Endodermal cell (in vitro differentiated cells): ENCODE measurements around the gene MGAT5B. TPM values are rescaled to one million over a fixed set of nuclear protein-coding genes. Genes with fewer than 3 reads are reported as not detected.

Experiments used
- DNase-seq: peaks from one replicate; pipeline ENCODE4 v3.0.0-alpha.2; 2017
- H3K27ac ChIP-seq: 2 replicates; pipeline ENCODE4 v1.5.1; 2013; ENCODE audit warnings: mild to moderate bottlenecking, low read depth, low read length, moderate library complexity
- H3K27me3 ChIP-seq: 2 replicates; pipeline ENCODE4 v1.6.1; 2013; ENCODE audit warnings: mild to moderate bottlenecking, low read length, moderate library complexity; ENCODE audit not compliant: insufficient read depth, control insufficient read depth, poor library complexity, severe bottlenecking
- H3K36me3 ChIP-seq: 2 replicates; pipeline ENCODE4 v1.7.0; 2013; ENCODE audit warnings: mild to moderate bottlenecking, low read length, moderate library complexity; ENCODE audit not compliant: control insufficient read depth, insufficient read depth
- H3K4me1 ChIP-seq: one replicate; pipeline ENCODE4 v1.7.0; 2013; ENCODE audit warnings: low read length; ENCODE audit not compliant: control insufficient read depth, insufficient read depth
- H3K4me3 ChIP-seq: 2 replicates; pipeline ENCODE4 v1.5.1; 2013; ENCODE audit warnings: mild to moderate bottlenecking, low read length, moderate library complexity
- H3K9ac ChIP-seq: 2 replicates; pipeline ENCODE4 v1.6.1; 2013; ENCODE audit warnings: mild to moderate bottlenecking, low read length, moderate library complexity; ENCODE audit not compliant: poor library complexity, severe bottlenecking; ENCODE audit errors: extremely low read depth
- H3K9me3 ChIP-seq: 2 replicates; pipeline ENCODE4 v1.6.1; 2013; ENCODE audit warnings: mild to moderate bottlenecking, low read length, moderate library complexity; ENCODE audit not compliant: control insufficient read depth
- H3K27ac Mint-ChIP-seq: 2 replicates; pipeline ENCODE4 v1.8.0; 2020; ENCODE audit warnings: mixed read lengths
- H3K27me3 Mint-ChIP-seq: 2 replicates; pipeline ENCODE4 v1.8.0; 2021; ENCODE audit warnings: mild to moderate bottlenecking, mixed read lengths; ENCODE audit not compliant: insufficient read depth
- H3K36me3 Mint-ChIP-seq: 2 replicates; pipeline ENCODE4 v1.8.0; 2020; ENCODE audit warnings: low read depth, mixed read lengths
- H3K4me1 Mint-ChIP-seq: 2 replicates; pipeline ENCODE4 v1.8.0; 2020; ENCODE audit warnings: mixed read lengths
- H3K4me3 Mint-ChIP-seq: 2 replicates; pipeline ENCODE4 v1.8.0; 2020; ENCODE audit warnings: mild to moderate bottlenecking, moderate library complexity, mixed read lengths
- H3K9me3 Mint-ChIP-seq: 2 replicates; pipeline ENCODE4 v1.8.0; 2020; ENCODE audit warnings: mild to moderate bottlenecking, mixed read lengths
- WGBS, 2 experiments: methylation state at CpG; one replicate each; pipeline versions ENCODE4 v1.1.5 to v1.1.7; 2013; ENCODE audit warnings: missing lambda C conversion rate in 2 of 2, mixed read lengths in 1 of 2; ENCODE audit not compliant: insufficient coverage in 1 of 2, insufficient read length in 1 of 2; 5-methylcytosine and 5-hydroxymethylcytosine counted together
- total RNA-seq, 2 donors: library from RNA; stranded (reverse); fragmentation: NEBNext Ultra II Directional in 1 of 2; extraction: Animal tissue kit (Norgen Biotek cat#: 25700) in 1 of 2; gene quantifications; 2 replicates in 1 of 2; 3 replicates in 1 of 2; pipeline ENCODE4 v1.2.1, GENCODE V29; 2021
- TF ChIP-seq, protein P1 (sequence below): fragments of 200-600 bp; sonication (generic); conservative IDR thresholded peaks from 2 replicates; pipeline ENCODE4 v1.5.0; 2021; ENCODE audit warnings: antibody characterized with exemption, mild to moderate bottlenecking

MGAT5B gene
- total RNA-seq, 2 donors from 2014 or later = 2.9 to 3.3 TPM

DNA sequence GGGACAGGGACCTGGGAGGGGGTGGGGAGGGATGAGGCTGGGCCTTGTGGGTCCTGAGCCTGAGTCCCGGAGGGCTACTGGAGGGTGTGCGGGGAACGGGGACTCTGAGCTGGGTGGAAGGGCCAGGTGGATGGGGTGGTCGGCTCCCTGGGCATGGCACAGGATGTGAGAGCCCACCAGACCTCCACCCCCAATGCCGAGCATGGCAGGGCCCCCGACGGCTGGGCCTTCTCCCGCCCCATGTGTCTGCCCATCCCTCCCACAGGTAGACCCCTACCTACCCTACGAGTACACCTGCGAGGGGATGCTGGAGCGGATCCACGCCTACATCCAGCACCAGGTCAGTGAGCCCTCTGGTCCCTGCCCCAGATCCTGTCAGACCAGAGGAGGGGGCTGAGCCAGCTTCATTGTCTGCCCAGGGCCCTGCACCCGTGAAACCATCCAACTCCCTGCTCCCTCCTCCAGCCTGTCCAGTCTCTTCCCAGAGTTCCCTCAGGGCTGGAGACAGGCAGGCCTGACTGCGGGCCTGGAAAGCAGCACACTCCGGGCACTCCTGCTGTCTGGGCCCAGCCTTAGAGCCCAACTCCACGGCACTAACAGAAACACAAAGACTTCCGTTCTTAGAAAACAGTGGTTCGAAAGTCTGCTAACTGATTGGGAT is 78.0 kb downstream of the MGAT5B start:
- Histone ChIP-seq H3K27me3 (no peaks in the 10 kb centered on the region), H3K27ac (no peak overlapping the region), H3K9ac (no peak overlapping the region), H3K4me1 (no peaks in the 10 kb centered on the region), H3K36me3 (no peaks in the 10 kb centered on the region), H3K4me3 (no peak overlapping the region), H3K9me3 (no peaks in the 10 kb centered on the region)
- TF ChIP-seq, protein P1, sequence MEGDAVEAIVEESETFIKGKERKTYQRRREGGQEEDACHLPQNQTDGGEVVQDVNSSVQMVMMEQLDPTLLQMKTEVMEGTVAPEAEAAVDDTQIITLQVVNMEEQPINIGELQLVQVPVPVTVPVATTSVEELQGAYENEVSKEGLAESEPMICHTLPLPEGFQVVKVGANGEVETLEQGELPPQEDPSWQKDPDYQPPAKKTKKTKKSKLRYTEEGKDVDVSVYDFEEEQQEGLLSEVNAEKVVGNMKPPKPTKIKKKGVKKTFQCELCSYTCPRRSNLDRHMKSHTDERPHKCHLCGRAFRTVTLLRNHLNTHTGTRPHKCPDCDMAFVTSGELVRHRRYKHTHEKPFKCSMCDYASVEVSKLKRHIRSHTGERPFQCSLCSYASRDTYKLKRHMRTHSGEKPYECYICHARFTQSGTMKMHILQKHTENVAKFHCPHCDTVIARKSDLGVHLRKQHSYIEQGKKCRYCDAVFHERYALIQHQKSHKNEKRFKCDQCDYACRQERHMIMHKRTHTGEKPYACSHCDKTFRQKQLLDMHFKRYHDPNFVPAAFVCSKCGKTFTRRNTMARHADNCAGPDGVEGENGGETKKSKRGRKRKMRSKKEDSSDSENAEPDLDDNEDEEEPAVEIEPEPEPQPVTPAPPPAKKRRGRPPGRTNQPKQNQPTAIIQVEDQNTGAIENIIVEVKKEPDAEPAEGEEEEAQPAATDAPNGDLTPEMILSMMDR = no peak
- Mint-ChIP-seq H3K4me1 (peaks cover 3% of the 10 kb centered on the region), H3K4me3 (no peak overlapping the region), H3K9me3 (no peaks in the 10 kb centered on the region), H3K27ac (no peak overlapping the region), H3K36me3 (no peaks in the 10 kb centered on the region), H3K27me3 (no peaks in the 10 kb centered on the region)
- DNase-seq = no peak
- WGBS, 2 experiments = 81 to 93% methylated on average over 3 to 18 of the region's 18 CpGs

GRCh38 chr17:76946772-76947135 is 78.5 kb downstream of the MGAT5B start:
- DNase-seq = no peak
- no peaks in the 10 kb centered on the region for H3K9me3 Mint-ChIP-seq
- H3K27me3 Mint-ChIP-seq = no peaks in the 10 kb centered on the region
- no peaks in the 10 kb centered on the region for H3K4me1 ChIP-seq
- no peak overlapping the region for H3K27ac ChIP-seq
- no peaks in the 10 kb centered on the region for H3K36me3 Mint-ChIP-seq
- peaks cover 3% of the 10 kb centered on the region for H3K4me1 Mint-ChIP-seq
- H3K36me3 ChIP-seq = no peaks in the 10 kb centered on the region
- no peaks in the 10 kb centered on the region for H3K27me3 ChIP-seq
- no peaks in the 10 kb centered on the region for H3K9me3 ChIP-seq
- TF ChIP-seq, protein P1 = no peak
- H3K4me3 ChIP-seq = no peak overlapping the region
- no peak overlapping the region for H3K4me3 Mint-ChIP-seq
- 83 to 85% methylated on average over 9 to 10 of the region's 10 CpGs for WGBS, 2 experiments
- H3K9ac ChIP-seq = no peak overlapping the region
- no peak overlapping the region for H3K27ac Mint-ChIP-seq

DNA sequence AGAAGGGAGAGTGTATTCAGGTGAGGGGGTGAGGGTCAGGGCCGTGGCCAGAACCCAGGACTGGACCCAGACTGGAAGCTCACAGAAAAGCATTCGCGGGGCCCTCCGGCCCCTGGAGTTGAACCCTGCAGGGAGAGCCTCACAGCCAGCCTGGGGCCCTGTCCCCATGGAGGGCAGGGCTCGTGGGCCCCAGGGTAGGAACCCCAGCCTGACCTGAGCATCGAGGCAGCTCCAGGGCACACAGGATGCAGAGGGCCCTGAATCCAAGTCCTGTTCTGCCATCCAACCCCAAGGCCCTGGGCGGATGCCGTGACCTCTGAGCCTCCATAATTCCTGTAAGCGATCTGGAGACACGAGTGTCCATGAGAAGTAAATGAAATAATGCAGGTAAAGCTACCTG is 79.1 kb downstream of the MGAT5B start:
- TF ChIP-seq, protein P1 = no peak
- WGBS, 2 experiments = 94 to 99% methylated on average over 8 to 10 of the region's 10 CpGs
- H3K36me3 Mint-ChIP-seq = no peaks in the 10 kb centered on the region
- H3K9me3 ChIP-seq = no peaks in the 10 kb centered on the region
- no peak for DNase-seq
- no peaks in the 10 kb centered on the region for H3K9me3 Mint-ChIP-seq
- H3K4me1 ChIP-seq = no peaks in the 10 kb centered on the region
- no peak overlapping the region for H3K27ac ChIP-seq
- H3K36me3 ChIP-seq = no peaks in the 10 kb centered on the region
- peaks cover 3% of the 10 kb centered on the region for H3K4me1 Mint-ChIP-seq
- H3K27me3 Mint-ChIP-seq = no peaks in the 10 kb centered on the region
- H3K27me3 ChIP-seq = no peaks in the 10 kb centered on the region
- no peak overlapping the region for H3K4me3 ChIP-seq
- H3K27ac Mint-ChIP-seq = no peak overlapping the region
- H3K9ac ChIP-seq = no peak overlapping the region
- no peak overlapping the region for H3K4me3 Mint-ChIP-seq
